ENCODE data around the gene RHBDL1.

The RHBDL1 gene

DNA sequence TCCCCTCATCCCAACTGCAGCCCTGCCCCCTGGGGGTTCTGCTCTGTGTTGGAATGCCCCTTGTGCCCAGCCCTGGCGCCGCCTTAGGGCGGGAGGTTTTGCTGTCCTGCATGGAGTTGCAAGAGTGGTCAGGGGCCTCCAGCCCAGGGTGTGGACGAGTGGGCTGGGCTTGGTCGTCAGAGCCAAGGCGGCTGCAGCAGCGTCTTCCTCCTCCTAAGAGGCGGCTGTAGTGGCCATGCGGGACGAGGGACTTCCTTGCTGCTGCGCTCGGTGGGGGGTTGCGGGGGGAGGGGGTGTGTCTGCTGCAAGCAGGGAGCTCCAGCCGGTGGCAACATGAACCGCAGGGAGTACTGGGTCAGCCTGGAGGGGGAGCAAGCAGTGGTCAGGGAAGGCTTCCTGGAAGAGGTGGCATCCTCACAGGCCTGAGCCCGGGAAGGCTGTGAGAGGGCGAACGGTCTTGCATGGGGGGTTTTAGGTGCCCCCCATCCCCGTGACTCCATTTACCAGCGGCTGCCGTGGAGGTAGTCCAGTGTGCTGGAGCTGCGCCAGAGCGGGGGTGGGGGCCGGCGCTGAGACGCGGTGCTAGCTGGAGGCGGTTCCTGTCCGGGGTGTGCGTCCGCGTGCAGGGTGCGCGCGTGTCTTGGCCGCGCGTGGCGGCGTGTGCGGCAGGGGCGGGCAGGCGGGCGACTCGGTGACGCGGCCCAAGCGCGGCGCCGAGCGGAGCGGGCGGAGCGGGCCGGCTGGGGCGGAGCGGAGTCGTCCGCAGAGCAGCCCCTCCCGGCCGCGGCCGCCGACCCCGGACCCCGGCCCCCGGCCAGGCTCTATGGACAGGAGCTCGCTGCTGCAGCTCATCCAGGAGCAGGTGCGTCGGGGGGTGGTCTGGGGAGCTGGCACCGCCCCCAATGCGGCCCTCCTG lies at the start of gene RHBDL1:
Gene RHBDL1, plus strand, starts transcription at position 704 of the 916 bp plus-strand sequence. Its CDS starts 120 bp downstream, at position 824.
- H3F3A ChIP-seq (ENCODE audit: insufficient read depth), result peaks cover 9% of the 10 kb centered on the region; the same call in 1 of the 2 replicates
- H3K9me2 ChIP-seq (replicated peaks; ENCODE audit: insufficient read depth, low read length), result no peaks in the 10 kb centered on the region
- H3K4me2 ChIP-seq (ENCODE audit: low read depth, low read length, poor library complexity, severe bottlenecking), result no peak within 1 kb of the TSS
- H3K9me3 ChIP-seq (ENCODE audit: insufficient read depth, low read length), result no peaks in the 10 kb centered on the region
- H3K27me3 ChIP-seq (ENCODE audit: low read length), result no peaks in the 10 kb centered on the region
- H3K4me3 ChIP-seq (ENCODE audit: insufficient read depth, low read length, poor library complexity, severe bottlenecking), result no peak within 1 kb of the TSS
- no peak within 1 kb of the TSS for H2AFZ ChIP-seq (ENCODE audit: low read depth, low read length, severe bottlenecking)
- H3K36me3 ChIP-seq (ENCODE audit: low read length), result no peaks in the 10 kb centered on the region
- H3K9ac ChIP-seq (ENCODE audit: low read length), result no peak within 1 kb of the TSS
- no peak for TF ChIP-seq EZH2phosphoT487 (conservative IDR thresholded peaks at IDR 0.05; ENCODE audit: low read length)
- TF ChIP-seq, protein P1, sequence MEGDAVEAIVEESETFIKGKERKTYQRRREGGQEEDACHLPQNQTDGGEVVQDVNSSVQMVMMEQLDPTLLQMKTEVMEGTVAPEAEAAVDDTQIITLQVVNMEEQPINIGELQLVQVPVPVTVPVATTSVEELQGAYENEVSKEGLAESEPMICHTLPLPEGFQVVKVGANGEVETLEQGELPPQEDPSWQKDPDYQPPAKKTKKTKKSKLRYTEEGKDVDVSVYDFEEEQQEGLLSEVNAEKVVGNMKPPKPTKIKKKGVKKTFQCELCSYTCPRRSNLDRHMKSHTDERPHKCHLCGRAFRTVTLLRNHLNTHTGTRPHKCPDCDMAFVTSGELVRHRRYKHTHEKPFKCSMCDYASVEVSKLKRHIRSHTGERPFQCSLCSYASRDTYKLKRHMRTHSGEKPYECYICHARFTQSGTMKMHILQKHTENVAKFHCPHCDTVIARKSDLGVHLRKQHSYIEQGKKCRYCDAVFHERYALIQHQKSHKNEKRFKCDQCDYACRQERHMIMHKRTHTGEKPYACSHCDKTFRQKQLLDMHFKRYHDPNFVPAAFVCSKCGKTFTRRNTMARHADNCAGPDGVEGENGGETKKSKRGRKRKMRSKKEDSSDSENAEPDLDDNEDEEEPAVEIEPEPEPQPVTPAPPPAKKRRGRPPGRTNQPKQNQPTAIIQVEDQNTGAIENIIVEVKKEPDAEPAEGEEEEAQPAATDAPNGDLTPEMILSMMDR (IDR thresholded peaks at IDR 0.05; ENCODE audit: insufficient read depth, low read length, poor library complexity, severe bottlenecking), result no peak
- H3K79me2 ChIP-seq (ENCODE audit: insufficient read depth, low read length), result no peaks in the 10 kb centered on the region
- no peak within 1 kb of the TSS for H3K27ac ChIP-seq (ENCODE audit: low read depth, low read length)
- no peaks in the 10 kb centered on the region for H4K20me1 ChIP-seq (ENCODE audit: low read depth, low read length)

DNA sequence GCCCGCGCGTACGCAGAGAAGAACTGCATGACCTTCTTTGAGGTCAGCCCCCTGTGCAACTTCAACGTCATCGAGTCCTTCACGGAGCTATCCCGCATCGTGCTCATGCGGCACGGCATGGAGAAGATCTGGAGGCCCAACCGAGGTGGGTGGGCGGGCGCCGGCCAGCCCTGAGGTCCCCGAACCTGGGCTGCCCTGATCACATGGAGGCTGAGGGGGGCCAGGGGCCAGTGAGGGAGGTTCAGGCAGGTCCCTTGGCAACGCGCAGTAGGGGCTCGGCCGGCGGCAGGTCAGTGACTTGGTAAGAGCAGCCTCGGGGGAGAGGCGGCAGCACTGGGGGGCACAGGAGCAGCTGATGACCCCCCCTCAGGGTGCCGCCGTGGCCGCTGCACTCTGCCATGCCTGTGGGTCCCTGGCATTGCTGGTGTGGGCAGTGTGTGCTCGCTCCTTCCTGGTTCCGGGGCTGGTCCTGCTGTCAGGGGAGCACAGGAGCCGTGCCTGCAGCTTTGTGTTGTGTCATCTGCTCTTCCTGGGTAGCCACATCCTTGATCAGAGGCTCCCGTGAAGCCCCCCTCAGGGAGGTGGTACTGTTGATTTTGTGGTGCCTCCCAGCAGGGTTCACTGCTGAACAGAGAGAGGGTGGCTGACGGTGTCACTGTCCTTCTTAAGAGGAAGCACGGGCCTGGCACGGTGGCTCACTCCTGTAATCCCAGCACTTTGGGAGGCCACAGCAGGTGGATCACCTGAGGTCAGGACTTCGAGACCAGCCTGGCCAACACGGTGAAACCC lies 49.3 kb upstream of the RHBDL1 start:
- Histone ChIP-seq H3K9me2 (replicated peaks; ENCODE audit: insufficient read depth, low read length) (no peaks in the 10 kb centered on the region), H4K20me1 (ENCODE audit: low read depth, low read length) (no peaks in the 10 kb centered on the region), H3K9ac (ENCODE audit: low read length) (no peak overlapping the region), H2AFZ (ENCODE audit: low read depth, low read length, severe bottlenecking) (no peak overlapping the region), H3K36me3 (ENCODE audit: low read length) (no peaks in the 10 kb centered on the region), H3K27me3 (ENCODE audit: low read length) (no peaks in the 10 kb centered on the region), H3K27ac (ENCODE audit: low read depth, low read length) (no peak overlapping the region), H3K79me2 (ENCODE audit: insufficient read depth, low read length) (no peaks in the 10 kb centered on the region), H3F3A (ENCODE audit: insufficient read depth) (no peaks in the 10 kb centered on the region), H3K4me2 (ENCODE audit: low read depth, low read length, poor library complexity, severe bottlenecking) (no peak overlapping the region), H3K4me3 (ENCODE audit: insufficient read depth, low read length, poor library complexity, severe bottlenecking) (no peak overlapping the region), H3K9me3 (ENCODE audit: insufficient read depth, low read length) (no peaks in the 10 kb centered on the region)
- TF ChIP-seq, protein P1 (IDR thresholded peaks at IDR 0.05; ENCODE audit: insufficient read depth, low read length, poor library complexity, severe bottlenecking), result no peak
- no peak for TF ChIP-seq EZH2phosphoT487 (conservative IDR thresholded peaks at IDR 0.05; ENCODE audit: low read length)

DNA sequence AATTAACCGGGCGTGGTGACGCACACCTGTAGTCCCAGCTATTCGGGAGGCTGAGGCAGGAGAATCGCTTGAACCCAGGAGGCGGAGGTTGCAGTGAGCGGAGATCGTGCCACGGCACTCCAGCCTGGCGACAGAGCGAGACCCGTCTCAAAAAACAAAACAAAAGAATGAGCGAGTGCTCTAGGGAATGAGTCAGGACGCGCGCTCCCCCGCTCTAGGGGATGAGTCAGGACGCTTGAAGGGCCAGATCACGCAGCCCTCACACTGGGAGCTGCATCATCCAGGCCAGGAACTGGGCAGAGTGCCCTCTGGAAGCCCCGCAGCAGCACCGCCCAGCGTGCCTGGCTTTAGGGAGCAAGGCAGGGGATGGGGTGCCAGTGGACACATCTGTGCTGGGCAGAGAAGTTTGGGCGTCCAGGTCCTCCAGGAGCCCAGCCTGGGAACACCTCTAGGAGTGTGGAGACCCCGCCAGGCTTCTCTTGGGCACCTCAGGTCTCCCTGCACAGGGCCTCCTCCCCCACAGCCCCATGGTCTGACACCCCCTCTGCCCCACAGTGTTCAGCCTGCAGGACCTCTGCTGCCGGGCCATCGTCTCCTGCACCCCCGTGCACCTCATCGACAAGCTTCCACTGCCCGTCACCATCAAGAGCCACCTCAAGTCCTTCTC lies 48.6 kb upstream of the RHBDL1 start:
- no peaks in the 10 kb centered on the region for H4K20me1 ChIP-seq (ENCODE audit: low read depth, low read length)
- no peaks in the 10 kb centered on the region for H3K9me3 ChIP-seq (ENCODE audit: insufficient read depth, low read length)
- no peak for TF ChIP-seq EZH2phosphoT487 (conservative IDR thresholded peaks at IDR 0.05; ENCODE audit: low read length)
- TF ChIP-seq, protein P1 (IDR thresholded peaks at IDR 0.05; ENCODE audit: insufficient read depth, low read length, poor library complexity, severe bottlenecking), result no peak
- no peaks in the 10 kb centered on the region for H3K36me3 ChIP-seq (ENCODE audit: low read length)
- H2AFZ ChIP-seq (ENCODE audit: low read depth, low read length, severe bottlenecking), result no peak overlapping the region
- no peaks in the 10 kb centered on the region for H3F3A ChIP-seq (ENCODE audit: insufficient read depth)
- H3K4me2 ChIP-seq (ENCODE audit: low read depth, low read length, poor library complexity, severe bottlenecking), result no peak overlapping the region
- no peak overlapping the region for H3K27ac ChIP-seq (ENCODE audit: low read depth, low read length)
- no peak overlapping the region for H3K9ac ChIP-seq (ENCODE audit: low read length)
- no peaks in the 10 kb centered on the region for H3K9me2 ChIP-seq (replicated peaks; ENCODE audit: insufficient read depth, low read length)
- no peak overlapping the region for H3K4me3 ChIP-seq (ENCODE audit: insufficient read depth, low read length, poor library complexity, severe bottlenecking)
- H3K79me2 ChIP-seq (ENCODE audit: insufficient read depth, low read length), result no peaks in the 10 kb centered on the region
- no peaks in the 10 kb centered on the region for H3K27me3 ChIP-seq (ENCODE audit: low read length)

Measured in SU-DHL-6 (cell line).